Endothelial cell (in vitro differentiated cells): ENCODE data around the gene CFAP68. TPM values are rescaled to one million over a fixed set of nuclear protein-coding genes. Genes with fewer than 3 reads are reported as not detected.
A peak's percentile ranks its signal among the peaks of the same experiment; 100 is the strongest.

Source experiments
- DNase-seq: peaks from one replicate; pipeline ENCODE4 v3.0.0; 2021; ENCODE audit warnings: low spot score
- H3K27ac Mint-ChIP-seq: one replicate; pipeline ENCODE4 v1.8.0; 2021; ENCODE audit warnings: mixed read lengths, inconsistent platforms; ENCODE audit not compliant: unreplicated experiment
- H3K27me3 Mint-ChIP-seq: one replicate; pipeline ENCODE4 v1.8.0; 2021; ENCODE audit warnings: mild to moderate bottlenecking, moderate library complexity, mixed read lengths, inconsistent platforms; ENCODE audit not compliant: unreplicated experiment
- H3K36me3 Mint-ChIP-seq: one replicate; pipeline ENCODE4 v1.8.0; 2021; ENCODE audit warnings: mild to moderate bottlenecking, low read depth, mixed read lengths, inconsistent platforms; ENCODE audit not compliant: unreplicated experiment
- H3K4me1 Mint-ChIP-seq: one replicate; pipeline ENCODE4 v1.8.0; 2021; ENCODE audit warnings: mild to moderate bottlenecking, mixed read lengths, inconsistent platforms; ENCODE audit not compliant: unreplicated experiment
- H3K4me3 Mint-ChIP-seq: one replicate; pipeline ENCODE4 v1.8.0; 2021; ENCODE audit warnings: mild to moderate bottlenecking, mixed read lengths, inconsistent platforms; ENCODE audit not compliant: unreplicated experiment
- H3K9me3 Mint-ChIP-seq: one replicate; pipeline ENCODE4 v1.8.0; 2021; ENCODE audit warnings: mixed read lengths, inconsistent platforms; ENCODE audit not compliant: unreplicated experiment
- CTCF ChIP-seq: fragments of 200-600 bp; sonication (generic); IDR thresholded peaks from one replicate; pipeline ENCODE4 v1.5.0; 2021; ENCODE audit warnings: antibody characterized with exemption; ENCODE audit not compliant: unreplicated experiment
- total RNA-seq: library from RNA; stranded (reverse); fragmentation: NEBNext Ultra II Directional; extraction: Animal tissue kit (Norgen Biotek cat#: 25700); gene quantifications from one replicate; pipeline ENCODE4 v1.2.1, GENCODE V29; 2021; ENCODE audit not compliant: unreplicated experiment

Gene CFAP68
- total RNA-seq, 1 donor from 2014 or later: 35.6 TPM

- Mint-ChIP-seq H3K4me3 (no peak overlapping the region), H3K4me1 (no peaks in the 10 kb centered on the region), H3K27me3 (no peaks in the 10 kb centered on the region), H3K27ac (no peak overlapping the region), H3K36me3 (peaks cover 6% of the 10 kb centered on the region), H3K9me3 (no peaks in the 10 kb centered on the region)
- DNase-seq: no peak
- TF ChIP-seq CTCF: no peak
Measured at GRCh38 chr11:111860257-111860656, 19.1 kb upstream of the CFAP68 start.

- no peak for DNase-seq
- Mint-ChIP-seq H3K4me1 (peaks cover 5% of the 10 kb centered on the region), H3K36me3 (peaks cover 17% of the 10 kb centered on the region), H3K4me3 (no peak overlapping the region), H3K27ac (no peak overlapping the region), H3K27me3 (peaks cover 2% of the 10 kb centered on the region), H3K9me3 (no peaks in the 10 kb centered on the region)
- no peak for TF ChIP-seq CTCF
Measured at GRCh38 chr11:111870113-111870512, 9.2 kb upstream of the CFAP68 start.

- no peak for DNase-seq
- Mint-ChIP-seq H3K9me3 (no peaks in the 10 kb centered on the region), H3K4me1 (peaks cover 5% of the 10 kb centered on the region), H3K27me3 (peaks cover 2% of the 10 kb centered on the region), H3K27ac (no peak overlapping the region), H3K4me3 (peak overlapping the region; percentile 97), H3K36me3 (peaks cover 17% of the 10 kb centered on the region)
- TF ChIP-seq CTCF: no peak
Measured at GRCh38 chr11:111870522-111870885, 8.8 kb upstream of the CFAP68 start.

- peaks cover 2% of the 10 kb centered on the region for H3K27me3 Mint-ChIP-seq
- H3K27ac Mint-ChIP-seq: peak within 1 kb of the TSS; percentile 53
- no peaks in the 10 kb centered on the region for H3K9me3 Mint-ChIP-seq
- peaks cover 5% of the 10 kb centered on the region for H3K4me1 Mint-ChIP-seq
- TF ChIP-seq CTCF: peak; percentile 38
- peak within 1 kb of the TSS; percentile 97 for H3K4me3 Mint-ChIP-seq
- peak; percentile 75 for DNase-seq
- H3K36me3 Mint-ChIP-seq: peaks cover 17% of the 10 kb centered on the region
Measured at GRCh38 chr11:111870886-111871692, 8.3 kb upstream of the CFAP68 start, which contains the start of gene ALG9. Gene ALG9, minus strand, starts transcription at chr11:111871581. Its CDS starts 99 bp downstream, at chr11:111871482.

- no peak for TF ChIP-seq CTCF
- Mint-ChIP-seq H3K27me3 (peaks cover 2% of the 10 kb centered on the region), H3K4me3 (peak overlapping the region; percentile 90), H3K27ac (peak overlapping the region; percentile 53), H3K36me3 (peaks cover 12% of the 10 kb centered on the region), H3K9me3 (no peaks in the 10 kb centered on the region), H3K4me1 (peaks cover 5% of the 10 kb centered on the region)
- DNase-seq: no peak
Measured at GRCh38 chr11:111871693-111872161, 7.6 kb upstream of the CFAP68 start.
